ENCODE results near the gene CHPF.

Gene CHPF

DNA sequence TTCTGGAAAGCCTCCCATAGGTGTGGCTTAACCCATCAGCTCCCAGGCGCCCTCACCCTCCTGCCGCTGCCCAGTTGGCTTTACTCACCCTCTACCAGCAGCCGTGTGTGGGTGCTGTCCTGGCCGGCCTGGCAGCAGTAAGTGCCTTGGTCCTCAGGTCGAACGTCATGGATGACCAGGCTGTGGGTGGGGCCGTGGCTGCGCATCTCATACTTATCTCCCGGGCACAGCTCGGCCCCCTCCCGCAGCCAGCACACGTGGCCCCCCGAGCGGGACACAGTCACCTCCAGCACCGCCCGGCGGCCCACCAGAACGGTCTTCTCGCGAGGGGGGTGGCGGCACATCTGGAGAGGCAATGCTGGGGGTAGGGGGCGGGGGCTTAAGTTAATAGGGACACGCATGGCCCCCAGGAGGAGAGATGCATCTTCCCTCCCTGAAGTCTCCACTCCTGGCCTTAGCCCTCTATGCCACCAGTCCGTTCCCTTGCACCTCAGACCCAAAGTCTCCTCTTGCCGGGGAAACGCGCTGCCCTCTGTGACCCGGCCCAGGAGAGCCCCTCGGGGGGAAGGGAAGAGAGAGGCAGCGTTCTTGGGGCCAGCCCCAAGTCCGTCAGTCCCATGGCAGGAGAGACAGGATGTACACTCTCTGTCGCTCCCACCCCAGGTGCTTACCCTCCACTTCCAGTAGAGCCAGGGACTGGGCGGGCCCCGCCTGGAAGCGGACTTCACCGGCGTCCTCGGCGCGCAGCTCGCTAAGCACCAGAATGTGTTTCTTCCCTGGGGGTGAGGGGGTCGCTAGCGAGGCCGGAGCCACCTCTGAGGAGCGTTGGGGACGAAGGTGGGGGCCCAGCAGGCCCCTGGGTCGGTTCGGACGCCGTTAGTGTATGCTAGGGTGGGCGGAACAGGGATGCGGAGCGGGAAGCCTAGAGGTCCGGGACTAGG is 8.1 kb upstream of the CHPF start:
- no peak for DNase-seq (ENCODE audit: low spot score)

DNA sequence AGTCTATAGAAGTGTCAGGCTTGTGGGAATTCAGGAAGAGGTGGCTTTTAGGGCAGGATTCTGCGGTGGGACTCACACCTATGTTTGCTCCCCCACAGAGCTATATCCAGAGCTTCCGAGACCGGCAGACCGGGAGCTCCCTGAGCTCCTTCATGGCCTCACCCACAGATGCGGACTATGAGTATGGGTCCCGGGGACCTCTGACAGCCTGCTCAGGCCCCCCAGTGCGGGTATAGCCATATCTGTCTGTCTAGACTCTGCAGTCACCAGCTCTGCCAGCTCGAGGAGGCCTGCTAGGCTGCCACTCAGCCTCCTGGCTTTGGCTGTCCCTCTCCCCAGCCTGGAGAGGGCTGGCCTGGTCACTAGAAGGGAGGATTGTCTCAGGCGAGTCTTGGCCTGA is 6.0 kb upstream of the CHPF start:
- no peak for DNase-seq (ENCODE audit: low spot score)

DNA sequence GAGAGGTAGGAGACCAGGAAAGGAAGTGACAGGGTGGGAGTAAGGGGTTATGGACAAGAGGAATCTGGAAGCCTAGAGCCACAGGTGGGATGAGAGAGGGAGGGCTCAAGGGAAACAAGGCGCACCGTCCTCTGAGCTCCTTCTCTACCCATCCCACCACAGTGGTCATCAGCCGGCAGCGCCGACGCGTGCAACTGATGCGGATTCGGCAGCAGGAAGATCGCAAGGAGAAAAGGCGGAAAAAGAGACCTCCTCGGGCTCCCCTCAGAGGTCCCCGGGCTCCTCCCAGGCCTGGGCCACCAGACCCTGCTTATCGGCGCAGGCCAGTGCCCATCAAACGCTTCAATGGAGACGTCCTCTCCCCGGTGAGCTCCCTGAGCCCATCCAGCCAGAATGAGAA is 5.4 kb upstream of the CHPF start:
- no peak for DNase-seq (ENCODE audit: low spot score)

- DNase-seq (ENCODE audit: low spot score), result no peak
These were observed 4.0 kb upstream of the CHPF start for GRCh38 chr2:219547621-219548020.

- DNase-seq (ENCODE audit: low spot score), result no peak
These were observed 2.3 kb upstream of the CHPF start for GRCh38 chr2:219545943-219546352.

- DNase-seq (ENCODE audit: low spot score), result no peak
These were observed 1.8 kb upstream of the CHPF start for GRCh38 chr2:219545295-219545942.

DNA sequence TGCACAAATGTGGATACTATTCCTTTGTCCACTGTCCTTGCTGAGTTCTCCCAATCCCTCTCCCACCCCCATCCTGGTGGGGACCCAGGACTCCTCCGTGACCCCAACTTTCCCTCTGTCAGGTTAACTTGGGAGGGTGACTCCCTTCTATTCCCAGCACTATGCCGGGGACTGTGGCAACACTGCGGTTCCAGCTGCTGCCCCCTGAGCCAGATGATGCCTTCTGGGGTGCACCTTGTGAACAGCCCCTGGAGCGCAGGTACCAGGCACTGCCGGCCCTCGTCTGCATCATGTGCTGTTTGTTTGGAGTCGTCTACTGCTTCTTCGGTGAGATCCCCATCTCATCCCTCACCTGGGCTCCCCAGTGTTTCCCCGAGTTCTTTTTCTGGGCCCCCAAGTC is 958 bp upstream of the CHPF start:
- DNase-seq (ENCODE audit: low spot score), result no peak

GRCh38 chr2:219542931-219543595 is 546 bp downstream of the CHPF start:
- DNase-seq (ENCODE audit: low spot score), result no peak

- peak; percentile 84 for DNase-seq (ENCODE audit: low spot score)
These were observed 1.9 kb downstream of the CHPF start for GRCh38 chr2:219541611-219542180.

DNA sequence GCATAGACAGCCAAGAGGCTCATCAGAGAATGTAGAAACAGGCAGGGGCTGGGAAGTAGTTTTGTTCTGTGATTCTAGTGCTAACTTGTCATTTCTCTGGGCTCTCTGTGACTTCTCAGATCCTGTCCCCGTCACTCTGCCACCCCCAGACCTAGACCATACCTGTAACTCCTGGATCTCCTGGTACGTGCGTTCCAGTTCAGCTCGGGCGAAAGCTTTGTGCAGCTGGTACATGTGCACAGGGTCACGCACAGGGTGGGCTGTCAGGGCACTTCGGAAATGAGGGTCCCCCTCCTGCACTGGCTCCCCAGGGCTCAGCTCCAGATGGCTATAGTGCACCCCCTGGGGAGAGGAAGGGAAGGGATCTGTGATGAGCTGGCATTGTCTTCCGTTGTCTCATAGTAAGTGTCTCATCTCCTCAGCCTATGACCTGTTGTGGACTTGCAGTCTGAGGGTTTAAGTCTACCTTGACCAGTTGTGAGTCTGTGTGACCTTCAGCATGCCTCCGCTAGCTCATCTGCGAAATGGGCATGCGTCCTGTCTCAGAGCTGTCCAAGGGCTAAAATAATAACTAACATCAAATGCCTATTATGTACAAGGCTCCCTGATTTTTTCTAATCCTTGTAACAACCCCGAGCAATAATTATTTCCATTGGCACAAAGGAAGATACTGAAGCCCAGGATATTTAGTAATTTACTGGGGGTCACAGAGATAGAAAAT is 2.7 kb downstream of the CHPF start:
- DNase-seq (ENCODE audit: low spot score), result no peak

GRCh38 chr2:219539926-219540678 is 3.5 kb downstream of the CHPF start:
- no peak for DNase-seq (ENCODE audit: low spot score)

DNA sequence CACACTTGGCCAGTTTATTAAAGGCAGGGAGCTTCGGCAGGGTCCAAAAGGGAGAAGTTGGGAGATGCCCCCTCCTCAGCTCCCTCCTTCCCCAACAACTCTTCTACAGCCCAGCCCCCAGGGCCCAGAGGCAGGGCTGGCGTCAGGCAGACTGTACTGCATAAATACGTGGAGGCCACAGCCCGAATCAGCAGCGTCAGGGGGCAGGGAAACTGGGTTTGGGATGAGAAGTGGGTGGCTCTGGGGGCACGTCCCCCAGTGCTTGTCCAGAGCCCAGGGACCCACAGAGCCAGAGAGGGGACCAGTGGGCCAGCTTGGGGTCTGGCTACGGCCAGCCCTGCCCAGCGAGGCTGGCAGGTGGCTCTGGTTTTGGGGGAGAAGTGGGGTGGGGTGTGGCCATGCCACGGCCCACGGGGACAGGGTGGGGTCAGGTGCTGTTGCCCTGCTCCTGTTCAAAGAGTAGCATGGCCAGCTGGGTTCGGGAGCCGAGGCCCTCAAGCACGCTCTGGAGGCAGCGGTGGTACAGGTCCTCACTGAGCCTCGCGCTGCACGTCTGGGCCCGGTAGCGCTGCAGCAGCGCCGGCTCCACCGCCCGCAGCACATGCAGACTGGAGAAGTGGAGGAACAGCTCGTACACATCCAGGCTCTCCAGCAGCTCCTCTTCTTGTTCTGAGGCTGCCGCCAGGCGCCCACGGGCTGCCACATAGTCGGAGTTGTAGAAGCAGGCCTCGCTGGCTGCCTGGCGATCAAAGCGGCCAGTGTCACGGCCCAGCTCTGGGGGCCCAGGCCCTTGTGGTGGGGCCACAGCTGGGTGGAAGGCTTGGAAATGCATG is 4.4 kb downstream of the CHPF start:
- DNase-seq (ENCODE audit: low spot score), result no peak

- no peak for DNase-seq (ENCODE audit: low spot score)
These were observed 5.1 kb downstream of the CHPF start for GRCh38 chr2:219538504-219538951.

DNA sequence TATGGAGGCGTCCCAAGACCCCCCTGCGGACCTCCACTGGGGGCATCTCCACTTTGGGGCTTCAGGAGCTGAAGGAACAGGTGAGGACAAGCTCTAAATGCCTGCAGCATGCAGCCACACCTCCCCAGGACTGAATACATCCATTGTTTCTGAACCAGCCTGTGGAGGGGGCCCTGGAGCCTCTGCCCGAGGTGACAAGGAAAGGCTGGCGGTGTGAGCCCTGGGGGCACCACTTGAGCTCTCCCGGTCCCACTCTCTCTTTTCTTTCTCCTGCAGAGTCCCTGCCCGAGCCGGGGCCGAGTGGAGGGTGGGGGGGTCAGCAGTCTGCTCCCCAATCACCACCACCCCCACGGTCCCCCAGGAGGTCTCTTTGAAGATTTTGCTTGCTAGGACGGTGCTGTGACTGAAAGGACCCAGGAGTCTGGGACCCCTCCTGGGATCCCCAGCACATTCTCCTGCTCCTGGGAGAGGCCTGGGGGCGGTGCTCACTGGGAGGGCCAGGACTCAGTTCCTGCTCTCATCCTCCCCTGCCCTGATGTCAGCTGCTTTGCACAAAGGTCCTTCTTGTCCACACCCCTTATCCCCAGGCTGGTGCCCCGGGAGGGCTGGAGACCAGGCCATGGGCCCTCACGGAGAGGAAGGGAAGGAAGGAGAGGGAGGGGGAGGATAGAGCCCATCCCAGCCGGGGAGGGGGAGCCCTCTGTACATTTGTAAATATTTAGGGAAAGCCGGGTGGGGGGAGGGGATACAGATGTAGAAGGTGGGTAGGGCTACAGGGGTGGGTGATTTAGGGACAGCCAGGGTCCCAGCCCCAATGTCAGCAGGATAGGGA is 5.7 kb downstream of the CHPF start:
- DNase-seq (ENCODE audit: low spot score), result no peak

DNA sequence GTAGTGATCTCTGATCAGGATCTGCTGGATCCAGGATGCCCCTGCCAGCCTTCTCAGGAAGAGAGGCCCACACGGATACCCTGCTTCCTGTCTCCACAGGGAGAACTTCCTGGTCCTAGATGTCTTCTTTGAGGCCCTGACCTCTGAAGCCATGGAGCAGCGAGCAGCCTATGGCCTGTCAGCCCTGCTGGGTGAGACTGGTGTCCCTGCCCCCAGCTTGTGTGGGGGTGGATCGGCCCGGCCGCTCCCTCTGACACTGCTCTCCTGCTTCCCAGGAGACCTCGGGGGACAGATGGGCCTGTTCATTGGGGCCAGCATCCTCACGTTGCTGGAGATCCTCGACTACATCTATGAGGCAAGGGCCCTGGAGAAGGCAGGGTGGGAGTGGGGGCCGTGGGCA is 6.6 kb downstream of the CHPF start:
- DNase-seq (ENCODE audit: low spot score), result no peak

DNA sequence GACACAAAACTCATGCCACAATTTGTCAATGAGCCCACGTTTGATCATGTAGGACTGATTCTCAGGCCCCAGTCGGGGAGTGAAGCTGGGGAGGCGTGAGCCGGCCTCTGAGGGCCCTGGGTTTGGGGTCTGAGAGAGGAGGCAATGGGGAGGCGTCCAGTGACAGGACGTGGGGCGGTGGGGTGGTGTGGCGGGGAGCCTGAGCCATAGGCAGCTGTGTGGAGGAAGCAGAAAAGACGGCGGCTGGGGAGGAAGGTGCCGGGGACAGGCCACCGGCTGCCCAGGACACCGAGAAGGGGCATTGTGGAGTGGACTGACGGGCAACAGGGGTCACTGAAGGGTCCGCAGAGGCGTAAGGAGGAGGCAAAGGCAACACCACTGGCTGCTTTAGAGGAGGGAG is 7.2 kb downstream of the CHPF start:
- DNase-seq (ENCODE audit: low spot score), result no peak

DNA sequence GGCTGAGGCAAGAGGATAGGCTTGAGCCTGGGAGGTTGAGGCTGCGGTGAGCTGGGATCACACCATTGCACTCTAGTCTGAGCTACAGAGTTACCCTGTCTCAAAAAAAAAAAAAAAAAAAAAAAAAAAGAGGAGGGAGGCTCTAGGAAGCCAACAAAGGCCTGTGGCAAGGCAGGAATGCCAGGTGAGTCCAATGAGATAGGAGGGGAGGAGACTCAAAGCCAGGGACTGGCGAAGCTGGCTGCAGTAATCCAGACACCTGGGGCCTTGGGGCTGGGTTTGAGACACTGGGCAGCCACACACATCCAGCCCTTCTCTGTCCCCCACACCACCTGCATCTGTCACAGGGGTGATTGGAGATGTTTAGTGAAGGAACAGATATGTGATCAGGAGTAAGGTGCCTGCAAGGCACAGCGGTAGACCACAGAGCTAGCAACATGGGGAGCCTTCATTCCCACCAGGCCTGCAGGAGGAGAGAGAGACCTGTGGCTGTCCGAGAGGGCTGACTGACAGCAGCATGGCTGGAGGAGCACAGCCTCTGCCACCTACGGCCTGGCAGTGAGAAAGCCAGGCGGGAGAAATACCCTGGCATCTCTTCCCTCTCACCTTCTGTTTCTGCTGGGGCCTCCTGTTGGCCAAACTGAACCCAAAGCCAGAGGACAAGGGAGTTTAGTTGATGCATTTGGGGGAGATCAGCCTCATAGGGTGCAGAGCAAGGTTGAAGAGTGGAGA is 9.5 kb downstream of the CHPF start:
- DNase-seq (ENCODE audit: low spot score), result no peak

DNA sequence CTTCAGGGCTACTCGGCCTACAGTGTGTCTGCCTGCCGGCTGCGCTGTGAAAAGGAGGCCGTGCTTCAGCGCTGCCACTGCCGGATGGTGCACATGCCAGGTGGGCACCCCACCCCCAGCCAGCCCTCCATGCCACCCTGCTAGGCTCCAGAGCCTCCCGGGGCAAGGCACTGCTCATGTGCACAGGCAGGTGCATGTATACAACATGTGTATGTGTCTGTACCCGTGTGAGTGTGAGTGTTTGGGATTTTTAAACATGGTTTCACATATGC is 11.3 kb downstream of the CHPF start:
- no peak for DNase-seq (ENCODE audit: low spot score)

Data from left forelimb (tissue), 1 donor.